ENCODE results near the gene USP12.

The USP12 gene

GRCh38 chr13:27081893-27082679 lies 89.5 kb downstream of the USP12 start:
- Histone ChIP-seq H3K4me2 (ENCODE audit: low read depth, low read length, poor library complexity, severe bottlenecking) (no peak overlapping the region), H3K79me2 (ENCODE audit: insufficient read depth, low read length) (no peaks in the 10 kb centered on the region), H3K9ac (ENCODE audit: low read depth, low read length, poor library complexity, severe bottlenecking) (no peak overlapping the region), H3F3A (ENCODE audit: low read depth) (peaks cover 12% of the 10 kb centered on the region; the same call in 1 of the 2 replicates), H2AFZ (ENCODE audit: low read length) (no peak overlapping the region), H4K20me1 (ENCODE audit: insufficient read depth, low read length, poor library complexity, severe bottlenecking) (peaks cover 3% of the 10 kb centered on the region), H3K4me1 (ENCODE audit: insufficient read depth, low read length, poor library complexity, severe bottlenecking) (peaks cover 13% of the 10 kb centered on the region), H3K4me3 (ENCODE audit: low read length, poor library complexity, severe bottlenecking) (no peak overlapping the region), H3K9me2 (replicated peaks; ENCODE audit: low read depth, low read length) (no peaks in the 10 kb centered on the region), H3K9me3 (ENCODE audit: insufficient read depth, low read depth, low read length) (no peaks in the 10 kb centered on the region), H3K36me3 (ENCODE audit: insufficient read depth, low read length) (peaks cover 30% of the 10 kb centered on the region; the same call in 1 of the 2 replicates), H3K27me3 (ENCODE audit: insufficient read depth, low read length, poor library complexity, severe bottlenecking) (no peaks in the 10 kb centered on the region)
- TF ChIP-seq CTCF (conservative IDR thresholded peaks at IDR 0.05; ENCODE audit: low read length): no peak
- no peak for TF ChIP-seq EZH2phosphoT487 (IDR thresholded peaks at IDR 0.05; ENCODE audit: borderline replicate concordance)

GRCh38 chr13:27080018-27080948 lies 91.3 kb downstream of the USP12 start:
- Histone ChIP-seq H3K9ac (ENCODE audit: low read depth, low read length, poor library complexity, severe bottlenecking) (no peak overlapping the region), H3K79me2 (ENCODE audit: insufficient read depth, low read length) (no peaks in the 10 kb centered on the region), H3K4me1 (ENCODE audit: insufficient read depth, low read length, poor library complexity, severe bottlenecking) (peaks cover 13% of the 10 kb centered on the region), H2AFZ (ENCODE audit: low read length) (no peak overlapping the region), H3K27me3 (ENCODE audit: insufficient read depth, low read length, poor library complexity, severe bottlenecking) (no peaks in the 10 kb centered on the region), H3K4me3 (ENCODE audit: low read length, poor library complexity, severe bottlenecking) (no peak overlapping the region), H4K20me1 (ENCODE audit: insufficient read depth, low read length, poor library complexity, severe bottlenecking) (peaks cover 3% of the 10 kb centered on the region), H3K36me3 (ENCODE audit: insufficient read depth, low read length) (peaks cover 18% of the 10 kb centered on the region; the same call in 1 of the 2 replicates), H3K9me2 (replicated peaks; ENCODE audit: low read depth, low read length) (no peaks in the 10 kb centered on the region), H3K4me2 (ENCODE audit: low read depth, low read length, poor library complexity, severe bottlenecking) (peak overlapping the region; percentile 23), H3K9me3 (ENCODE audit: insufficient read depth, low read depth, low read length) (no peaks in the 10 kb centered on the region), H3F3A (ENCODE audit: low read depth) (peaks cover 12% of the 10 kb centered on the region; the same call in 1 of the 2 replicates)
- TF ChIP-seq EZH2phosphoT487 (IDR thresholded peaks at IDR 0.05; ENCODE audit: borderline replicate concordance): no peak
- TF ChIP-seq CTCF (conservative IDR thresholded peaks at IDR 0.05; ENCODE audit: low read length): no peak

- Histone ChIP-seq H3K79me2 (ENCODE audit: insufficient read depth, low read length) (no peaks in the 10 kb centered on the region), H4K20me1 (ENCODE audit: insufficient read depth, low read length, poor library complexity, severe bottlenecking) (peaks cover 3% of the 10 kb centered on the region), H3K4me1 (ENCODE audit: insufficient read depth, low read length, poor library complexity, severe bottlenecking) (peaks cover 13% of the 10 kb centered on the region), H3K9ac (ENCODE audit: low read depth, low read length, poor library complexity, severe bottlenecking) (no peak overlapping the region), H3K27me3 (ENCODE audit: insufficient read depth, low read length, poor library complexity, severe bottlenecking) (no peaks in the 10 kb centered on the region), H3K9me3 (ENCODE audit: insufficient read depth, low read depth, low read length) (no peaks in the 10 kb centered on the region), H3K9me2 (replicated peaks; ENCODE audit: low read depth, low read length) (no peaks in the 10 kb centered on the region), H3F3A (ENCODE audit: low read depth) (peaks cover 12% of the 10 kb centered on the region; the same call in 1 of the 2 replicates), H2AFZ (ENCODE audit: low read length) (no peak overlapping the region), H3K36me3 (ENCODE audit: insufficient read depth, low read length) (peaks cover 23% of the 10 kb centered on the region; the same call in 1 of the 2 replicates), H3K4me3 (ENCODE audit: low read length, poor library complexity, severe bottlenecking) (no peak overlapping the region), H3K4me2 (ENCODE audit: low read depth, low read length, poor library complexity, severe bottlenecking) (peak overlapping the region; percentile 23)
- TF ChIP-seq CTCF (conservative IDR thresholded peaks at IDR 0.05; ENCODE audit: low read length) (no peak), EZH2phosphoT487 (IDR thresholded peaks at IDR 0.05; ENCODE audit: borderline replicate concordance) (no peak)
Measured at GRCh38 chr13:27079421-27079958, 92.1 kb downstream of the USP12 start.

Measured in Loucy (cell line).